GM19238 (cell line): ENCODE measurements around the gene ANKDD1B.
"Not testable (repeated sequence)": the region's sequence is repeated elsewhere in the genome, so short reads cannot be mapped to it uniquely, and the experiment has no call there.

Source experiments
- DNase-seq: peaks from one replicate; pipeline ENCODE4 v3.0.0; 2011; ENCODE audit warnings: low spot score; ENCODE audit not compliant: insufficient read length

The ANKDD1B gene

DNA sequence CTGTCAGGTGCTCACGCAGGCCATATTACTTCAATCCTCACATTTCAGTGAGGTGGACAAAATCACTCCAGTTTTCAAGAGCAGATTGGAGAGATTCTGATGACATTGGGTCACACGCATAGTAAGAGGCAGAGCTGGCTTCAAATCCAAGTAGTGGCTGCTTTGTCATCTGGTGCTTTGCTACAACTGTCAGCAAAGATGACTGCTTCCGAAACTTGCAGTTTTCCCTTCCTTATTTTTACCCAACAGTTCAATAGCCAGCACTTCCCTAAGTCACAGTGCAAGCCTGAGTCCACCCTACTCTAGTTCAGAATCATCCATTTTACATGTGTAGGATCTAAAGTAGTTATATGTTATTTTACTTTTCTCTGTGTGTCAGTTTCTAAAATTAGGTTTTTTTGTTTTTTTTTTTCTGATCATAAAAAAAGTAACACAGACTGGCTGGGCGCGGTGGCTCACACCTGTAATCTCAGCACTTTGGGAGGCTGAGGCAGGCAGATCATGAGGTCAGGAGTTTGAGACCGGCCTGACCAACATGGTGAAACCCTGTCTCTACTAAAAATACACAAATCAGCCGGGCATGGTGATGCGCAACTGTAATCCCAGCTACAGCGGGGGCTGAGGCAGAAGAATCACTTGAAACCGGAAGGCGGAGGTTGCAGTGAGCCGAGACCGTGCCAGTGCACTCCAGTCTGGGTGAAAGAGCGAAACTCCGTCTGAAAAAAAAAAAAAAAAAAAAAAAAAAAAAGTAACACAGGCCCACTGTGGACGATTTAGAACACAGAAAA is 49.6 kb downstream of the ANKDD1B start:
- no peak for DNase-seq

GRCh38 chr5:75662061-75662460 is 50.8 kb downstream of the ANKDD1B start:
- no peak for DNase-seq

GRCh38 chr5:75663579-75664284 is 52.5 kb downstream of the ANKDD1B start:
- DNase-seq: no peak

GRCh38 chr5:75664979-75665378 is 53.7 kb downstream of the ANKDD1B start:
- no peak for DNase-seq

DNA sequence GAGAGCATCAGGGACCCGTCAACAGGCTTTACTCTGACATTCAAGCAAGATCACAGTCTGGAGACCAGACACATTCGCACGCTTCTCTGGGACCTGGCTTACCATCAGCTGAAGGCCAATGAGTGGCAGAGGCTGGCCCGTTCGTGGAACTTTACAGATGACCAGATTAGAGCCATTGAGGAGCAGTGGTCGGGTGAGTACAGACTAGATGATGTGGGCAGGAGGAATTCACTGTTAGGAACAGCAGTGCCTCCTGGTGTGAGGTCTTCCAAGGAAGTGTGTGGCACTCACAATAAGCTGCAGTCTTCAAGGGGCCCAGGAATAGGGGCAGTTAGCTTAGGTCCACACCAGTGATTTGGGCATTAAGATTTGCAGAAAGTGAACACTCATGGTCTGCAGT is 55.5 kb downstream of the ANKDD1B start:
- no peak for DNase-seq

DNA sequence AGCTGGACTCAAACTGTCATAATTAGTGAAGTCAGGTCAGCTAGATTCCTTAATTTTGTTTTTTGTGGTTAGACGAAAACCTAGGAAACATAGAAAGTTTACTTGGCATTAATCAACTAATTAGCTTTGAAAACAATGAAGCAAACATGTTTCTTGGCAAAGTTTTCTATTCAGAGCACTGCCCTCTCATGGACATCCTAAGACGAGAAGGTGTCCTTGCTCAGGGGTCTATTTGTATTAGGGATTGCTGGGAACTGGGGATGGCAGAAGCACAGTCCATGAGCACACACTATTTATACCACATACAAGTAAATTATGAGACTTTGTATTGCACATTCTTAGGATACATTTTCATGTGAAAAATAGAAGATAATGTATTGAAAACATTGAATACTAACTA is 56.3 kb downstream of the ANKDD1B start:
- no peak for DNase-seq

DNA sequence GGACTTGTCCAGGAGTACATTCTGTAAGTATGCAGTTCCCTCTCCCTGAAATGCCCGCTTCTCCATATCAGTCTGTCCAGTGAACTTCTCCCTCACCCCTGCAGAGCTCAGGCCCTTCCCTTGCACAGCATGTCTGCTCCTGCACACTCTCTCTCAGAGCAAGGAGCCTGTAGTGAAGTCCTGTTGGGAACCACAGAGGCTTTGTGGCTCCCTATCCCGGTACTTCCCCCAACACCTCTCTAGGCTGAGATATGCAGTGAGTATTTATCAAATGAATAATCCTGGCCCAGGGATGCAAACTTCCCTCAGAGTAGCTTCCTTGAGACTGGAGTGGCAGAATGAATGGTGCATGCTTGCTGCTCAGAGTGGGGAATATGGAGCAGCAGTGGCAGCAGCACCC is 57.2 kb downstream of the ANKDD1B start:
- DNase-seq: no peak

DNA sequence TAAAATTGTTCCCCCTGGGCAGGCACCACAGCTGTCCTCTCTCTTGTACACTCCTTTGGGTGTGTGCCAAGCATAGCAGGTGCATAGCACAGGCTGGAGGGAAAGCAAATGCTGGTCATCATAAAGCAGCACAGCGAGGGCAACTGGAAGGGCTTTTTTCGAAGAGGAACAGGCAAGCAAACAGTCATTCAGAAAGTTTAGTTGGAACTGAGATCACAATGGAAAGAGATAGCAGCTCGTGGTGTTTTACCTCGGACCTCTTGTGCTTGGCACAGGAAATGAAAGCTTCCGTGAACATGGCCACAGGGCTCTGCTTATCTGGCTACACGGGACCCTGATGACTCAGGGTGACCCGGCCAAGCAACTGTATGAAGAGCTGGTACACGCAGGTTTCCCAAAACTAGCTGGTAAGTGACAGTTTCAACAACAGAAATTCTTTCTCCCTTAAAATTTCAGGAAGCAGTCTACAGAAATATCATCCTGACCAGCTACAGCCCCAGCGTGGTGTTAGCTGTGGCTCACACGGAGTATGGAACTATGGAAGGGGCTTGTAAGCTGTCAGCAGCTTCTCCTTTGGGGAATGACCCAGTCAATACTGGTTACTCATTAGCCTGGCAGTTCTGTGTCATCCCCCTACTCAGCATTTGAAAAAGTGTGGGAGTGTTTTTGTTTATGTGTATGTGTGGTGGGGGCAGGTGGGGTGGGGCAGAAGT is 57.9 kb downstream of the ANKDD1B start:
- DNase-seq: peak; percentile 19

DNA sequence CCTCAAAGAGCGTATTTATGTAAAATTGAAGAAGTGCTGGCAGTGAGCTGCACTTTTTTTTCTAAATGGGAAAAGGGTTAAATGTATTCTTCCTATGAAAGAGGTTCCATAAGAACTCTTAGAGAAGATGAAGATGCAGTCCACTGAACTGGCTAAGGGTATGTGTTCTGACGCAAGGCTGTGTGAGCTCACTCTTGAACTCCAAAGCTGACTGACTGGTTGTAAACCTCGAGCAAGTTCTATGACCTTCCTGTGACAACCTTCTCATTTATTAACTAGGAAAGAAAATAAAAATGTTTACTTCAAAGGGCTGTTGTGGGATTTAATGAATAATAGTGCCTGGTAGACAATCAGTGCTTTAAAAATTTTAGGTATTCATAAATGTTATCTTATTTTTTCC is 59.3 kb downstream of the ANKDD1B start:
- no peak for DNase-seq

DNA sequence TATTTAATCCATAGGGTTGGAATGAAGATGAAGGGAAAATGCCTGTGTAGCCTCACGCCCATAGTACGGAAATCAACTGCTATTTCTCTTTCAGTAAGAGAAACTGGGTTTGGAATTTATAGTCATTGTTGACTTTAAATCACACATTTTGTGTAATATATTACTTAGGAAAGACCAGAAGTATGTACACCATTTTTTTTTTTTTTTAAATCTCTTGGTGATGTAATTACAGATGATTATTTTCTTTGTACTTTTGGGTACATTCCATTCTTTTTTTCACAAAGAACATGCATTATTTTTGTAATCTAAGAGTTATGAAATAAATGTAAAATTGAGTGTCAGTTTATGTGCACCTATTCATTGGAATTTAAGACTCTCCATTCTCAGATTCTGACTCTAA is 60.3 kb downstream of the ANKDD1B start:
- DNase-seq: no peak

- DNase-seq: no peak
These were observed 61.4 kb downstream of the ANKDD1B start for GRCh38 chr5:75672616-75673015.

GRCh38 chr5:75675783-75676182 is 64.5 kb downstream of the ANKDD1B start:
- no peak for DNase-seq

- no peak for DNase-seq
These were observed 66.4 kb downstream of the ANKDD1B start for GRCh38 chr5:75677607-75678006.

GRCh38 chr5:75678155-75678554 is 66.9 kb downstream of the ANKDD1B start:
- DNase-seq: no peak

GRCh38 chr5:75681125-75681830 is 70.0 kb downstream of the ANKDD1B start:
- no peak for DNase-seq

DNA sequence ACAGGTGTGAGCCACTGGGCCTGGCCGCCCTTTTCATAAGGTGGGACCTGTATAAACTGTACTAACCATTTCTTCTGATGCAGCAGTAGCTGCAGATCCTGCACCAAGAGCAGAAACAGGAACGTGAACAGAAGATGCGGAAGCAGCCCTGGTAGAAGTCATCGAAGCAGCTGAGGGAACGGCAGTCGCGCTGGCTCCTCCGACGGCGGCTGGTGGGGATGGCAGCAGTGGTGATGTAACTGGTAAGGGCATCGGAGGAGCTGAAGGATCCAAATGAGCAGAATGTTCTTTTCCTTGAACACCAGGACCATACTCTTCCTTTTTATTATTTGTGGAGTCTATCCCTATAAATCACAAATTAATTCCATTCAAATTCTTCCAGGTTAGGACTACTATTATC is 73.9 kb downstream of the ANKDD1B start:
- DNase-seq: no peak

DNA sequence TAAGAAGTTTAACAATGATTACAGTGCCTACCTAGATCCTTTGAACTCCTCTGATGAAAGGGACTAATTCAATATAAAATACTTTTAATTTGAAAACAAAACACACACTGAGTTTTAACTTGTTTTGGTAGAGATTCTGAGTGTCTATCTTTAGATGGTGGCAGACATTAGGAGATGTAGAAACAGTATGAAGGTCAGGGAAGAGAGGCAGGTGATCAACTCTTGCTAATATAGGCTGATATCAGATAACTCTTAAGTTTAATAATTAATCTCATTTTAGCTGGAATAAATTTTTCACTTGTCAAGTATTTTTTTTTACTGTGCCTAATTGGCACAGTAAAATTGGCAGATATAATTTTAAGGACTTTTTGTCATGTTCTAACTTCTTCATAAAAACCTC is 75.2 kb downstream of the ANKDD1B start:
- no peak for DNase-seq

GRCh38 chr5:75690669-75691068 is 79.4 kb downstream of the ANKDD1B start:
- no peak for DNase-seq

GRCh38 chr5:75694781-75695180 is 83.5 kb downstream of the ANKDD1B start:
- no peak for DNase-seq

GRCh38 chr5:75695472-75696351 is 84.5 kb downstream of the ANKDD1B start:
- DNase-seq: not testable (repeated sequence)

- DNase-seq: no peak
These were observed 90.6 kb downstream of the ANKDD1B start for GRCh38 chr5:75701856-75702255.
